Epidermal melanocyte (primary cell): Measurements from ENCODE around the gene STUB1.
A peak's percentile ranks its signal among the peaks of the same experiment; 100 is the strongest.

Experiments used
- DNase-seq: peaks from one replicate; pipeline ENCODE4 v3.0.0; 2011; ENCODE audit warnings: low spot score; ENCODE audit not compliant: insufficient read length

Gene STUB1

DNA sequence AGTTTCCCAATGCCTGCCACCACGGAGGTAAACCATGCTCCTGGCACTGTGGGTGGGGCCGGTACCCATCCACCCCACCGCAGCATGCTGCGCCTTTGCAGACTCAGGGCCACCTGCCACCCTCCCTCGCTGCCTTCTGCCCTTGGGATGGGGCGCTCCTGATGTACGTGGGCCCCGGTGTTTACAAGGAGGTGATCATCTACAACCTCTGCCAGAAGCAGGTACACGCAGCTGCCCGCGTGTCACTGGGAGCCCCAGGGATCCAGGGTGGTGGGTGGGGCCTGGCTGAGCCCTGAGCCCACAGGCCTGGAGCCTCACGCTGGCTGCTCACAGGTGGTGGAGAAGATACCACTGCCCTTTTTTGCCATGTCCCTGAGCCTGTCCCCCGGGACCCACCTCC is 13.6 kb upstream of the STUB1 start:
- no peak for DNase-seq

DNA sequence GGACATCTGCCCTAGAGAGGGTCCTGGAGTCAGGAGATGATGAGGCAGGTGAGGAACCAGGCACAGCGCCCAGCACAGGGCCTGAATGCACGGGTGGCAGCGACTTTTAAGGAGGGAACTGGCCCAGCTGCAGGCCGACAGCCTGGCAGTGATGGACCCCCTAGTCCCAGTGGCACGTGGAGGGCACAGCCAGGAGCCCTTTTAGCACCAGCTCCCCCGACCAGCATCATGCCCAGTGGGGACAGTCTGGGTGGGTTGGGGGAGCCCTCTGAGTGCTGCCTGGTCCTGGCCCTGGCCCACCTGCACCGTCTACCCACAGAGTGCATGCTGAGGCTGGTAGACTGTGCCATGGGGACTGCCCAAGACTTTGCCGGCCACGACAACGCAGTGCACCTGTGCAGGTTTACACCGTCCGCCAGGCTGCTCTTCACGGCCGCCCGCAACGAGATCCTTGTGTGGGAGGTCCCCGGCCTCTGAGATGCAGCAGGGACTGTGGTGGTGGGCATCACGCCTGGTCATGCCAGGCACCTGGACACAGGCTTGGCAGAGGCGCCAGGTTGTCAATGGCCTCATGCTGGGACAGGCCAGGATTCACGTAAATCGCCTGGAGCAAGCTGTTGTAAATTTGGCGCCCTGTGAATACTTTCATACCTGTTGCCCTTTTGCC is 13.0 kb upstream of the STUB1 start:
- DNase-seq: no peak

DNA sequence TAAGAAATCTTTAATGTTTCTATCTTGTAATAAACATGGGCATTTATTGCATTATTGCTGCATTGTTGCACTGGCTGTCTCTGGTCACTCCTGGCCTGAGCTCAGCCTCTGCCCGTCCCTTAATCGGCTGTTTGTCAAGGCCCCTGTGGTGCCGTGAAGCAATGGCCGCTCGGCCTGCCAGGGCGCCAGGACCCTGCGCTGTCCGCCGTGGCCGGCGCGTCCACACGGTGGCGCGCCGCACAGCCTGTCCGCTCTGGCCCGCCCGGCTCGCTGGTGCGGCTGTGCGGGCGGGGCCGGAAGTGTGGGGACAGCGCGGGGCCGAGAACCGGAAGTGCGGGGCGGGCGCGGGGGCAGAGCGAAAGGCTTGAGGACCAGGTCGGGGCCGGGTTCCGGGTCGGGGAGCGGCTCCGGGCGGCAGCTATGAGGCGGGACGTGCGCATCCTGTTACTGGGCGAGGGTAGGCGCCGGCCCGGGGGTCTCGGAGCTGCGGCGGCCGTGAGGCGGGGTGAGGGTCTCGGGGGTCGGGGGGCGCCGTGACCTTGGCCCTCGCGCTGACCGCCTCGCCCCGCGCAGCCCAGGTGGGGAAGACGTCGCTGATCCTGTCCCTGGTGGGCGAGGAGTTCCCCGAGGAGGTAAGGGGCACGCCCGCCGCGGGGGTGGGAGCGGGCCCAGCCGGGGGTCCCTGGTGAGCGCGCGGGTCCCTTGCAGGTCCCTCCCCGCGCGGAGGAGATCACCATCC is 12.3 kb upstream of the STUB1 start, which contains the start of gene RHOT2:
Gene RHOT2 (plus strand): TSS at position 353 of the 739 bp plus-strand sequence. CDS start 68 bp downstream, at position 421.
- peak; percentile 74 for DNase-seq

DNA sequence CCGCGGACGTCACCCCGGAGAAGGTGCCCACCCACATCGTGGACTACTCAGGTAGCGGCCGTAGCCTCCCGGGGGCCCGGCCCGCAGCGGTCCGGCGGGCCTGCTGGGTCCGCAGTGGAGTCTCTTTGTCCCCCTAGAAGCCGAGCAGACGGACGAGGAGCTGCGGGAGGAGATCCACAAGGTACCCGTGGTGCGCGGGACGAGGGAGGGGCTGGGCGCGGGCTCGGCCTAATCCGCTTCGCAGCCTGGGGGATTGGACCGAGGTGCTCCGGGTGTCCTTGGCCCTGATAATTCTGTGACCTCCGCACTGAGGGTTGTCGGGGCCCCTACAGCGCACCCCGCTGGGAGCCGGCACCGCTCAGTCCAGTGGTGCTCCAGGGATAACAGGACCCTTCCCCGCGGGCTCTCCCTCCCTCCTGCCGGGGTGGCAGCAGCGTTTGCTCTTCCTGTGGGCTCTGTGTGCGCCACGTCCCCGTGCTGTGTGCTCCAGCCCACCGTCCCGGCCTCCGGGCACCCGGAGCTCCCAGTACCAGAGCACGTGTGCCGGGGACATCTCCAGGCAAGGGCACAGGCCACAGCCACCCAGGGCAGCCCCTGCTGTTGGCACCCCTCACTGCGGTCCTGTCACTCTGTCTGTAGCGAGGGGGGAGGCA is 11.6 kb upstream of the STUB1 start:
- no peak for DNase-seq

DNA sequence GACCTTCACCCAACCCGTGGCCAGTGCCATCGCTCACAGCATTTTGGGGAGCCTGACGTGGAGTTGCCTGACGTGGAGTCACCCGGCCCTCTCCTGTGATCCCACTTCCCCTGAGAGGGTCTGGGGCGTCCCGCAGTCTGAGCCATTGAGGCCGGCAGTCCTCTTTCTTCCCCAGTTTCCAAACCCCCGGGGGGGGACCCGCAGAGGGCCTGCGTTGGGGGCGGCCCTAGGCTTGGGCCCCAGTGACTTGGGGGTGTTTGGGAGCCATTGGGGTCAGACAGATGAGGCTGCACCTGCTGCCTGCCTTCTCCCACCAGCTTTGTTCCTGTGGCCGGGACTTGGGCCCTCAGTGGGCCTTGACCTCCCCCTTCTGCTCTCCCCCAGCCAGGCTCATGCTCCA is 10.5 kb upstream of the STUB1 start:
- DNase-seq: no peak

DNA sequence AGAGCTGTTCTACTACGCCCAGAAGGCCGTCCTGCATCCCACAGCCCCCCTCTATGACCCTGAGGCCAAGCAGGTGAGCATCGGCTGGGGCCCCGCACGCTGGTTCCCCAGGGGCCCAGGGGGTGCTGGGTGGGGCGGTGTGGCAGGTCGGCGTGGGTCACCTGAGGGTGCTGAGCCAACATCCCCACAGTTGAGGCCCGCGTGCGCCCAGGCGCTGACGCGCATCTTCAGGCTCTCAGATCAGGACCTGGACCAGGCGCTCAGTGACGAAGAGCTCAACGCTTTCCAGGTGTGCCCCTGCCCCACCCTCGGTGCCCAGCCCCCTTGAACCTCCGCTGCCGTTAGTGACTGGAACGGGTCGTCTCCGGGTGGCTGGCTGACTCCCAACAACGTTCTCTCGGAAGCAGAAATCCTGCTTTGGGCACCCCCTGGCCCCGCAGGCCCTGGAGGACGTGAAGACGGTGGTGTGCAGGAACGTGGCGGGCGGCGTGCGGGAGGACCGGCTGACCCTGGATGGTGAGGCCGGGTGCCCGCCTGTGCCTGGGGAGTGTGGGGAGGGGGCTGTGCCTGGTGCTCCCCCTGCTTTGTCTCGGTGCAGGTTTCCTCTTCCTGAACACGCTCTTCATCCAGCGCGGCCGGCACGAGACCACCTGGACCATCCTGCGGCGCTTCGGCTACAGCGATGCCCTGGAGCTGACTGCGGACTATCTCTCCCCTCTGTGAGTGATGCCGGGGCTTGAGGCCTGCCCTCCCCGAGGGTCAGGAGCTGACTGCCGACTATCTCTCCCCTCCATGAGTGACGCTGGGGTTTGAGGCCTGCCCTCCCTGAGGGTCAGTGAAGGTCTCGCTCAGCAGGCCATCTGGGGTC is 9.5 kb upstream of the STUB1 start:
- no peak for DNase-seq

DNA sequence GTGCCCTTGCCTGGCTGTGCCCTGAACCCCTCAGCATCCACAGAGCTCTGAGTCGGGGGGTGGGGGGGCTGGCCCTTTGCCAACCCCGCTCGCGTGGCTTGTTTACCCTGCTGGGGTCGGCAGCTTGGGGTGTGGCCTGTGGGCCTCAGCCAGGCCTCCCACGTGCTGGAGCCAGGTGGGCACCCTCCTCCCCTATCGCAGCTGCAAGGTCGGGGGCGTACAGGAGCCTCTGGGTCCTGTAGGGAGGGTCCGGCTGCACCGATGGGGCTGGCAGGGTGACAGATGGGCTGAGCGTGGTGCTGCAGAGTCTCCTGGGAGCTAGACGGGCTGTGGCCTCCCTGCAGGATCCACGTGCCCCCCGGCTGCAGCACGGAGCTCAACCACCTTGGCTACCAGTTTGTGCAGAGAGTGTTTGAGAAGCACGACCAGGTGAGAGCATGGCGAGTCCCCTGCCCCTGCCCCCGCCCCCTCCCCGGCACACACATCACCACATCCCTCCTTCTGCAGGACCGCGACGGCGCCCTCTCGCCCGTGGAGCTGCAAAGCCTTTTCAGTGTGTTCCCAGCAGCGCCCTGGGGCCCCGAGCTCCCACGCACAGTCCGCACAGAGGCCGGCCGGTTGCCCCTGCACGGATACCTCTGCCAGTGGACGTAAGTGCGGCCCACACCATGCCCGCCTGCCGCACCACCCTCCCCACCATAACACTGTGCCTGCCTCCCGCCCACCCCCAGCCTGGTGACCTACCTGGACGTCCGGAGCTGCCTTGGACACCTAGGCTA is 8.7 kb upstream of the STUB1 start:
- no peak for DNase-seq

DNA sequence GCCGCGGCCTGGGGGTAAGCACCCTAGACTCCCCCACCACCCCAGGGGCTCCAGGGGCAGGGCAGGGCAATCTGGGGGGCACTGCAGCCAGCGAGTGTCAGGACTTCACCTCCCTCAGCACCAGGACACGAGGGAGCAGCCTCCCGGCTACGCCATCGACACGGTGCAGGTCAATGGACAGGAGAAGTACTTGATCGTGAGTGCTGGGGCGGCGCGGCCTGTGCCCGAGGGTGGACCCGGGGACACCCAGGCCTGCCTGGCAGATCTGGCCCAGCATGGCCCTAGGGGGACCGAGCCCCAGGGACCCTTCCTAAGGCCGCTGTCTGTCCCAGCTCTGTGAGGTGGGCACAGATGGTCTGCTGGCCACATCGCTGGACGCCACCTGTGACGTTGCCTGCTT is 7.8 kb upstream of the STUB1 start:
- DNase-seq: no peak

DNA sequence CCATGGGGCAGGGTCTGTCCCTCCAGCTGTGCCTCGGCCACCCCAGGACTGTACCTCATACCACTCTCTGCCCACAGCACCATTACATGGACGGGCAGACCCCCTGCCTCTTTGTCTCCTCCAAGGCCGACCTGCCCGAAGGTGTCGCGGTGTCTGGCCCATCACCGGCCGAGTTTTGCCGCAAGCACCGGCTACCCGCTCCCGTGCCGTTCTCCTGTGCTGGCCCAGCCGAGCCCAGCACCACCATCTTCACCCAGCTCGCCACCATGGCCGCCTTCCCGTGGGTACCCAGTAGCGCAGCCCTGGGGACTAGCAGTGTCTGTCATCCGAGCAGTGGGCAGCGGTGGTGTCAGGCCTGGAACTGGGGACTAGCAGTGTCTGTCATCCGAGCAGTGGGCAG is 7.4 kb upstream of the STUB1 start:
- no peak for DNase-seq

DNA sequence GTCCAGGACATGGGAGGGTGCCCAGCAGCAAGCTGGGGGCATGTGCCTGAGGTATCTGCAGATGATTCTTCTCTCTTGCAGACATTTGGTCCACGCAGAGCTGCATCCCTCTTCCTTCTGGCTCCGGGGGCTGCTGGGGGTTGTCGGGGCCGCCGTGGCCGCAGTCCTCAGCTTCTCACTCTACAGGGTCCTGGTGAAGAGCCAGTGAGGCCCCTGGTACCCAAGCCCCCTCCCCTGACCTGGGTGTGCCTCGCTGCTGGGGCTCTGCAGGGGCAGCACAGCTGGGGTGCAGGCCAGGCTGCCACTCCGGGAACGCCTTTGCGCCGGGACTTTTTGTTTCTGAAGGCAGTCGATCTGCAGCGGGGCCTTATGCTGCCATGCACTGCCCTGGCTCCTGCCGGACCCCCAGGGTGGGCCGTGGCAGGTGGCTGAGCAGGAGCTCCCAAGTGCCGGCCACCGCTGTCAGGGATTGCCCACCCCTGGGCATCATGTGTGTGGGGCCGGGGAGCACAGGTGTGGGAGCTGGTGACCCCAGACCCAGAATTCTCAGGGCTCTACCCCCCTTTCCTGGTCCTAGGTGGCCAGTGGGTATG is 6.7 kb upstream of the STUB1 start:
- DNase-seq: no peak

DNA sequence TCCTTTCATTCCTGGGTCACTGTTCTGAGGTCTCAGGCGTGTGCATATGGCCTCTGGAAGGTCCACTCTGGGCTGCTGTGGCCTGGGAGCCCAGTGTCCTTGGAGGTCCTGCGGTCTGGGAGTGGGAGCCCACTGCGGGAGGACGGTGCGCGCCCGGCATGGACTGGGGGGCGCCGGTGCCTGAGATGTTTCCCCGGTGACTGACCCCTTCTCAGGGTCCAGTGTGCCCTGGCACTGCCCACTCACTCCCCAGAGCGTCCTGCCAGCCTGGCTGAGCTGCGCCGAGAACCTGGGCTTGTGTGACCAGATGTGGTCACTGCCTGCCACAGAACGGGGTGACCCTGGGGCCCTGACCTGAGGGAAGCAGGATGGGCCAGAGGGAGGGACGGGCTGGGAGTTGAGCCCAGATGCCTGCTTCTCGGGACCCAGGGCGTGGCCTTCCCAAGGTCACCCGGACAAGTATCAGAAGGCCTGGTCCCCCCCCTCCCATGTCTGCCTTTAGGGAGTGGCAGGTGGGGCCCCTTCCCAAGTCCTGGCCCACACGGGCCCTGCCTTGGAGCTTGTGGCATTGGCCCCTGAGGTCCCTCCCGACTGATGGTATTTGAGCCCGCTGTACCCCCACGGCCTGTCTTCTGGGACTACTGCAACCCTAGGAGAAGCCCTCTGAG is 5.9 kb upstream of the STUB1 start:
- no peak for DNase-seq

DNA sequence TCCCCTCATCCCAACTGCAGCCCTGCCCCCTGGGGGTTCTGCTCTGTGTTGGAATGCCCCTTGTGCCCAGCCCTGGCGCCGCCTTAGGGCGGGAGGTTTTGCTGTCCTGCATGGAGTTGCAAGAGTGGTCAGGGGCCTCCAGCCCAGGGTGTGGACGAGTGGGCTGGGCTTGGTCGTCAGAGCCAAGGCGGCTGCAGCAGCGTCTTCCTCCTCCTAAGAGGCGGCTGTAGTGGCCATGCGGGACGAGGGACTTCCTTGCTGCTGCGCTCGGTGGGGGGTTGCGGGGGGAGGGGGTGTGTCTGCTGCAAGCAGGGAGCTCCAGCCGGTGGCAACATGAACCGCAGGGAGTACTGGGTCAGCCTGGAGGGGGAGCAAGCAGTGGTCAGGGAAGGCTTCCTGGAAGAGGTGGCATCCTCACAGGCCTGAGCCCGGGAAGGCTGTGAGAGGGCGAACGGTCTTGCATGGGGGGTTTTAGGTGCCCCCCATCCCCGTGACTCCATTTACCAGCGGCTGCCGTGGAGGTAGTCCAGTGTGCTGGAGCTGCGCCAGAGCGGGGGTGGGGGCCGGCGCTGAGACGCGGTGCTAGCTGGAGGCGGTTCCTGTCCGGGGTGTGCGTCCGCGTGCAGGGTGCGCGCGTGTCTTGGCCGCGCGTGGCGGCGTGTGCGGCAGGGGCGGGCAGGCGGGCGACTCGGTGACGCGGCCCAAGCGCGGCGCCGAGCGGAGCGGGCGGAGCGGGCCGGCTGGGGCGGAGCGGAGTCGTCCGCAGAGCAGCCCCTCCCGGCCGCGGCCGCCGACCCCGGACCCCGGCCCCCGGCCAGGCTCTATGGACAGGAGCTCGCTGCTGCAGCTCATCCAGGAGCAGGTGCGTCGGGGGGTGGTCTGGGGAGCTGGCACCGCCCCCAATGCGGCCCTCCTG is 5.0 kb upstream of the STUB1 start, which contains the start of gene RHBDL1:
Gene RHBDL1 (plus strand): TSS at position 704 of the 916 bp plus-strand sequence. CDS start 120 bp downstream, at position 824.
- DNase-seq: no peak

DNA sequence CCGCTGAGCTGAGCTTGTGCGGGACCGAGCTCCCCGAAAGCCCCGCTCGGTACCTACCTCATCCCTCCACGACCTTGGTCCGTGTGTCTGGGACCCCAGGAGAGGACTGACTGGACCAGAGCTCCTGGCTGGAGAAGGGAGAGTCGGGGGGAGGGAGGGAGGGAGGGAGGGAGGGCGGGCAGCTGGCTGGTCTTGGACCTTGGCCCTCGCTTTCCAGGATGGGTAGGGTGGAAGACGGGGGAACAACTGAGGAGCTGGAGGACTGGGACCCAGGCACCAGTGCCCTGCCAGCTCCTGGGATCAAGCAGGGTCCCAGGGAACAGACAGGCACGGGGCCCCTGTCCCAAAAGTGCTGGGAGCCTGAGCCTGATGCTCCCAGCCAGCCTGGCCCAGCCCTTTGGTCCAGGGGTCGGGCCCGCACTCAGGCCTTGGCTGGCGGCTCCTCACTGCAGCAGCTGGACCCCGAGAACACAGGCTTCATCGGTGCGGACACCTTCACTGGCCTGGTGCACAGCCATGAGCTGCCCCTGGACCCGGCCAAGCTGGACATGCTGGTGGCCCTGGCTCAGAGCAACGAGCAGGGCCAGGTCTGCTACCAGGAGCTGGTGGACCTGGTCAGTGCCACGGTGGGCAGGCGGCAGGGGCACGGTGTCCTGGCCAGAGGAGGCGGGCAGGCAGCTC is 4.2 kb upstream of the STUB1 start:
- no peak for DNase-seq

DNA sequence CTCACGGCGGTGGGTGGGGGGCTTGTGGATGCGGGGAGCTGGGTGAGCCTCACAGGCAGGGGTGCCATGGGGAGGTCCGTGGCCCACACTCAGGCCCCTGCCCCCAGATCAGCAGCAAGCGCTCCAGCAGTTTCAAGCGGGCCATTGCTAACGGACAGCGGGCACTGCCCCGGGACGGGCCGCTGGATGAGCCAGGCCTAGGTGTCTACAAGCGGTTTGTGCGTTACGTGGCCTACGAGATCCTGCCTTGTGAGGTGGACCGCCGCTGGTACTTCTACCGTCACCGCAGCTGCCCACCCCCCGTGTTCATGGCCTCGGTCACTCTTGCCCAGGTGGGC is 3.7 kb upstream of the STUB1 start:
- DNase-seq: no peak

DNA sequence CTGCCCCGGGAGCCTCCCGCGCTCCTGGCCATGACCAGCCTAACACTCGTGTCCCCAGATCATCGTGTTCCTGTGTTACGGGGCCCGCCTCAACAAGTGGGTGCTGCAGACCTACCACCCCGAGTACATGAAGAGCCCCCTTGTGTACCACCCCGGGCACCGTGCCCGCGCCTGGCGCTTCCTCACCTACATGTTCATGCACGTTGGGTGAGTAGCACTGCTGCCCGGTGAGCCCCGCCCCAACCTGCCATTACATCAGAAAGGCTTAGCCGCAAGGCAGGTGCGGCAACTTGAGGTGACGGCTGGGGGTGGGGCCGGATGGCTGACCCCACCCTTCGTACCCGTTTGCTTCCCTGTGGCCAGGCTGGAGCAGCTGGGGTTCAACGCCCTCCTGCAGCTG is 3.3 kb upstream of the STUB1 start:
- DNase-seq: no peak

DNA sequence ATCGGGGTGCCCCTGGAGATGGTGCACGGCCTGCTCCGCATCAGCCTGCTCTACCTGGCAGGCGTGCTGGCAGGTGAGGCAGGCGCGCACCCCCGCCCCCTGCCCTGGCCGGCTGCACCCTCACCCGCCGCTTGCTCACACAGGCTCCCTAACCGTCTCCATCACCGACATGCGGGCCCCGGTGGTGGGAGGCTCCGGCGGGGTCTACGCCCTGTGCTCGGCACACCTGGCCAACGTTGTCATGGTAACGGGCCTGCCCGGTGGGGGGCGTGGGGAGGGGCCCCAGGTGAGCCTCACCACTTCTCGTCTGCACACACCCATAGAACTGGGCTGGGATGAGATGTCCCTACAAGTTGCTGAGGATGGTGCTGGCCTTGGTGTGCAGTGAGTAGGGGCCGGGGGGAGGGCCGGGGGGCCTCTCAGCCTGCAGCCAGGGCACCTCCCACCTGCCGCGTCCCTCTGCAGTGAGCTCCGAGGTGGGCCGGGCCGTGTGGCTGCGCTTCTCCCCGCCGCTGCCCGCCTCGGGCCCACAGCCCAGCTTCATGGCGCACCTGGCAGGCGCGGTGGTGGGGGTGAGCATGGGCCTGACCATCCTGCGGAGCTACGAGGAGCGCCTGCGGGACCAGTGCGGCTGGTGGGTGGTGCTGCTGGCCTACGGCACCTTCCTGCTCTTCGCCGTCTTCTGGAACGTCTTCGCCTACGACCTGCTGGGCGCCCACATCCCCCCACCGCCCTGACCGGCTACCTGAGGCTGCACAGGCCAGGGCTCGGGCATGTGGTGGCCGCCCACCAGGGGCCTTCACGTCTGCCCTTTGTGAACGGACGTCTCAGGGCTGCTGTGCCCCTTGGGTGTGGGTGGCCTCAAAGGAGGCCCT is 2.7 kb upstream of the STUB1 start:
- no peak for DNase-seq

DNA sequence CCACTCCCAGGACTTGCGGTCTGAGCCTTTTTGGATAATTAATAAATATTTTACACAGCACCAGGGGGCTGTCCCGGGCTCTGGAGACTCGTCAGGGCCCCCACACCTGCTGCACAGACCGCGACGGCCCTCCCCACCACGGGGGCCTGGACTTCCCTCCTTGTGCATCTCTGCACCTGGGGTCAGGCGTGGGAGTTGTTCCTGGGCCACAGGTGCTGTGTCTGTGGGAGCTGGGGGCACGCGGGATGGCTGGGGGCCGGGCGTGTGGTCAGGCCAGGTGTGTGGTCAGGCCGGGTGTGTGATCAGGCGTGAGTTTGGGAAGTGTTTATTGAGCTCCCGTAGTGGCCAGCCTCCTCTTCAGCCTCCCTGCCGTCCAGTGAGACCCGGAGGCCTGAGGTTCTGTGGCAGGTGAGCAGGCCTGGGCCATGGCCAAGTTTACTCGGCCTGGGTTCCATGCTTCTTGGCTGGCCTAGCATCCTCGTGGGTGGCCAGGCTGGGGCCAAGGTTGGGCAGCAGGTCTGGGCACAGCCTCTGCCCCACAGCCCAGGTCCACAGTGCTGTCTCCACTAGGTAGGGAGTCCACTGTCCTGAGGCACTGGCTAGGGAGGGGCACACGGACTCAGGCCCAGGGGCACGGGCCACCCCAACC is 1.9 kb upstream of the STUB1 start:
- no peak for DNase-seq
